Measurements from ENCODE around the gene SFRP5.

Gene SFRP5

GRCh38 chr10:97771055-97771891, 526 bp downstream of the SFRP5 start:
- Histone ChIP-seq H3K4me2 (ENCODE audit: low read length) (peak overlapping the region; percentile 77), H3K4me1 (ENCODE audit: control insufficient read depth, insufficient read depth, low read length) (no peaks in the 10 kb centered on the region), H3K9me3 (replicated peaks; ENCODE audit: low read length) (no peaks in the 10 kb centered on the region), H3K36me3 (ENCODE audit: insufficient read depth, low read length) (no peaks in the 10 kb centered on the region), H3K27me3 (ENCODE audit: control insufficient read depth, insufficient read depth, low read length) (peaks cover 56% of the 10 kb centered on the region), H3K4me3 (ENCODE audit: low read length) (peak overlapping the region; percentile 59), H3K9ac (ENCODE audit: low read depth, low read length) (no peak overlapping the region)

GRCh38 chr10:97770255-97770654, 1.5 kb downstream of the SFRP5 start:
- Histone ChIP-seq H3K36me3 (ENCODE audit: insufficient read depth, low read length) (no peaks in the 10 kb centered on the region), H3K4me3 (ENCODE audit: low read length) (no peak overlapping the region), H3K27me3 (ENCODE audit: control insufficient read depth, insufficient read depth, low read length) (peaks cover 52% of the 10 kb centered on the region), H3K9me3 (replicated peaks; ENCODE audit: low read length) (no peaks in the 10 kb centered on the region), H3K4me1 (ENCODE audit: control insufficient read depth, insufficient read depth, low read length) (peaks cover 3% of the 10 kb centered on the region), H3K9ac (ENCODE audit: low read depth, low read length) (no peak overlapping the region), H3K4me2 (ENCODE audit: low read length) (no peak overlapping the region)

GRCh38 chr10:97768322-97769315, 3.2 kb downstream of the SFRP5 start:
- H3K36me3 ChIP-seq (ENCODE audit: insufficient read depth, low read length): no peaks in the 10 kb centered on the region
- no peak overlapping the region for H3K9ac ChIP-seq (ENCODE audit: low read depth, low read length)
- no peaks in the 10 kb centered on the region for H3K9me3 ChIP-seq (replicated peaks; ENCODE audit: low read length)
- peaks cover 43% of the 10 kb centered on the region for H3K27me3 ChIP-seq (ENCODE audit: control insufficient read depth, insufficient read depth, low read length)
- peaks cover 15% of the 10 kb centered on the region for H3K4me1 ChIP-seq (ENCODE audit: control insufficient read depth, insufficient read depth, low read length)
- H3K4me2 ChIP-seq (ENCODE audit: low read length): no peak overlapping the region
- no peak overlapping the region for H3K4me3 ChIP-seq (ENCODE audit: low read length)

GRCh38 chr10:97766996-97767924, 4.5 kb downstream of the SFRP5 start:
- H3K4me2 ChIP-seq (ENCODE audit: low read length): no peak overlapping the region
- H3K9ac ChIP-seq (ENCODE audit: low read depth, low read length): no peak overlapping the region
- H3K27me3 ChIP-seq (ENCODE audit: control insufficient read depth, insufficient read depth, low read length): peaks cover 29% of the 10 kb centered on the region
- H3K4me1 ChIP-seq (ENCODE audit: control insufficient read depth, insufficient read depth, low read length): peaks cover 26% of the 10 kb centered on the region
- H3K36me3 ChIP-seq (ENCODE audit: insufficient read depth, low read length): peaks cover 2% of the 10 kb centered on the region
- H3K9me3 ChIP-seq (replicated peaks; ENCODE audit: low read length): no peaks in the 10 kb centered on the region
- H3K4me3 ChIP-seq (ENCODE audit: low read length): no peak overlapping the region

- Histone ChIP-seq H3K4me2 (ENCODE audit: low read length) (no peak overlapping the region), H3K36me3 (ENCODE audit: insufficient read depth, low read length) (peaks cover 12% of the 10 kb centered on the region), H3K9me3 (replicated peaks; ENCODE audit: low read length) (no peaks in the 10 kb centered on the region), H3K9ac (ENCODE audit: low read depth, low read length) (no peak overlapping the region), H3K4me3 (ENCODE audit: low read length) (no peak overlapping the region), H3K4me1 (ENCODE audit: control insufficient read depth, insufficient read depth, low read length) (peaks cover 28% of the 10 kb centered on the region), H3K27me3 (ENCODE audit: control insufficient read depth, insufficient read depth, low read length) (peaks cover 23% of the 10 kb centered on the region)
Observed at GRCh38 chr10:97766106-97766810, 5.5 kb downstream of the SFRP5 start.

- Histone ChIP-seq H3K4me1 (ENCODE audit: control insufficient read depth, insufficient read depth, low read length) (peaks cover 28% of the 10 kb centered on the region), H3K9me3 (replicated peaks; ENCODE audit: low read length) (no peaks in the 10 kb centered on the region)
Observed at GRCh38 chr10:97765201-97765600, 6.6 kb downstream of the SFRP5 start.

GRCh38 chr10:97764519-97764931, 7.3 kb downstream of the SFRP5 start:
- no peak overlapping the region for H3K4me3 ChIP-seq (ENCODE audit: low read length)
- H3K4me2 ChIP-seq (ENCODE audit: low read length): no peak overlapping the region
- H3K9ac ChIP-seq (ENCODE audit: low read depth, low read length): no peak overlapping the region
- H3K27me3 ChIP-seq (ENCODE audit: control insufficient read depth, insufficient read depth, low read length): peaks cover 7% of the 10 kb centered on the region
- H3K9me3 ChIP-seq (replicated peaks; ENCODE audit: low read length): no peaks in the 10 kb centered on the region
- peaks cover 28% of the 10 kb centered on the region for H3K4me1 ChIP-seq (ENCODE audit: control insufficient read depth, insufficient read depth, low read length)
- H3K36me3 ChIP-seq (ENCODE audit: insufficient read depth, low read length): peaks cover 26% of the 10 kb centered on the region

More at GRCh38 chr10:97765201-97765600, 6.6 kb downstream of the SFRP5 start:
- Histone ChIP-seq H3K4me3 (ENCODE audit: low read length) (no peak overlapping the region), H3K27me3 (ENCODE audit: control insufficient read depth, insufficient read depth, low read length) (peaks cover 12% of the 10 kb centered on the region), H3K36me3 (ENCODE audit: insufficient read depth, low read length) (peaks cover 19% of the 10 kb centered on the region), H3K4me2 (ENCODE audit: low read length) (no peak overlapping the region), H3K9ac (ENCODE audit: low read depth, low read length) (no peak overlapping the region)

- peaks cover 28% of the 10 kb centered on the region for H3K4me1 ChIP-seq (ENCODE audit: control insufficient read depth, insufficient read depth, low read length)
Observed at GRCh38 chr10:97763947-97764346, 7.9 kb downstream of the SFRP5 start.

GRCh38 chr10:97763411-97763810, 8.4 kb downstream of the SFRP5 start:
- Histone ChIP-seq H3K9me3 (replicated peaks; ENCODE audit: low read length) (no peaks in the 10 kb centered on the region), H3K36me3 (ENCODE audit: insufficient read depth, low read length) (peaks cover 32% of the 10 kb centered on the region)

More at GRCh38 chr10:97763947-97764346, 7.9 kb downstream of the SFRP5 start:
- Histone ChIP-seq H3K9ac (ENCODE audit: low read depth, low read length) (no peak overlapping the region), H3K4me3 (ENCODE audit: low read length) (no peak overlapping the region), H3K4me2 (ENCODE audit: low read length) (no peak overlapping the region), H3K9me3 (replicated peaks; ENCODE audit: low read length) (no peaks in the 10 kb centered on the region), H3K36me3 (ENCODE audit: insufficient read depth, low read length) (peaks cover 31% of the 10 kb centered on the region), H3K27me3 (ENCODE audit: control insufficient read depth, insufficient read depth, low read length) (peaks cover under 1% of the 10 kb centered on the region)

GRCh38 chr10:97762816-97763215, 9.0 kb downstream of the SFRP5 start:
- H3K4me3 ChIP-seq (ENCODE audit: low read length): no peak overlapping the region
- no peaks in the 10 kb centered on the region for H3K9me3 ChIP-seq (replicated peaks; ENCODE audit: low read length)
- H3K36me3 ChIP-seq (ENCODE audit: insufficient read depth, low read length): peaks cover 33% of the 10 kb centered on the region
- H3K9ac ChIP-seq (ENCODE audit: low read depth, low read length): peak overlapping the region; percentile 18
- no peaks in the 10 kb centered on the region for H3K27me3 ChIP-seq (ENCODE audit: control insufficient read depth, insufficient read depth, low read length)
- peak overlapping the region; percentile 28 for H3K4me2 ChIP-seq (ENCODE audit: low read length)
- H3K4me1 ChIP-seq (ENCODE audit: control insufficient read depth, insufficient read depth, low read length): peaks cover 28% of the 10 kb centered on the region

More at GRCh38 chr10:97763411-97763810, 8.4 kb downstream of the SFRP5 start:
- H3K4me3 ChIP-seq (ENCODE audit: low read length): no peak overlapping the region
- H3K9ac ChIP-seq (ENCODE audit: low read depth, low read length): peak overlapping the region; percentile 18
- no peaks in the 10 kb centered on the region for H3K27me3 ChIP-seq (ENCODE audit: control insufficient read depth, insufficient read depth, low read length)
- H3K4me2 ChIP-seq (ENCODE audit: low read length): no peak overlapping the region
- peaks cover 28% of the 10 kb centered on the region for H3K4me1 ChIP-seq (ENCODE audit: control insufficient read depth, insufficient read depth, low read length)
